PC-9 (cell line): ENCODE data around the gene RIN1.

Experiments used
- CTCF ChIP-seq: fragments of 200-600 bp; sonication (generic); conservative IDR thresholded peaks from 2 replicates; pipeline ENCODE4 v1.6.1; 2017; ENCODE audit warnings: mixed run types, antibody characterized with exemption, mild to moderate bottlenecking, moderate library complexity
- EZH2 ChIP-seq: fragments of 200-600 bp; sonication (generic); IDR thresholded peaks from 2 replicates; pipeline ENCODE4 v1.8.0; 2017; ENCODE audit warnings: antibody characterized with exemption, low read depth

- TF ChIP-seq CTCF (no peak), EZH2 (no peak)
Measured at GRCh38 chr11:66315921-66316811, 20.1 kb downstream of the RIN1 start.
